ENCODE data around the gene PRDM15. TPM values are rescaled to one million over a fixed set of nuclear protein-coding genes. Genes with fewer than 3 reads are reported as not detected.

Gene PRDM15
- total and polyA plus RNA-seq, 2 donors (not counting 1 experiment from before 2014, with no cell fraction given) = 2.3 to 3.6 TPM

DNA sequence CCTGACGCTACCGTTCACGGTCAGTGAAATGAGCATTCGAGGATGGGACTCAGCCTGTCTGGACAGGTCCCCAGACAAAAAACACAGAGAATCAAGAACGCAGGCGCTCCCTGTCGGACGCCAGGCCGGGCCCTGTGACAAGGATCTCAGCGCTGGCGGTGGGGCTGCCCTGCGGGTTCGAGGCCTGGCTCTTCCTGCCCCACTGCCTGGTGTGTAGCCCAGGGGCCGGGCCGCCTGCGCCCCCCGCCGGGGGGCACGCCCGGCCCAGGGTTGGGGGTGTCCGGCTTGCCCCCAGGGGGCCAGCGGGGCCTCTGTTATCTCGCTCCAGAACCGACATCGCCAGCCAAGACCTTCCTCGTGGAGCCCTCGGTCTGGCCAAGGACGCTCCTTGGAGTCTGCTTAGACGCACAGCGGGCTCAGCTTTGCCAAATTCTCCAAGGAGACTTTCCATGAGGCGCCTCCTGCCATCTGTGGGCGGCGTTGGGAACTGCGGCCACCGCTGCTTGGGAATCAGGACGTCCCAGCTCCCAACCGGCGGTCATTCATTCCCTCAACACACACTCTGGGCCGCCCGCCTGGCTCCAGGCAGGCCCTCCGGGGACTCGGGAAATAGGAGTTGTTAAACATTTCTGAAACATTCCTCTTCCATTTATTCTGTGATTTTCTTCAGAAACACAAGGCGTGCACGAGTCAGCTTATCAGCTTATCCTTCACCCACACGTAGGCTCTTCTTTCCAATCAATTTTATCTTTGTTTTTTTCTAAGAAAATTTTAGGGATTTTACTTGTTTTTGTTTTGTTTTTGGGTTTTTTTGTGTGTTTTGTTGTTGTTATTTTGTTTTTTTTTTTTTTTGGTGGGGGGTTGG, 101.0 kb downstream of the PRDM15 start:
- Histone ChIP-seq H3K36me3 (ENCODE audit: control insufficient read depth, insufficient read depth, low read length) (no peaks in the 10 kb centered on the region), H2AFZ (ENCODE audit: low read length) (no peak overlapping the region), H3K4me1 (ENCODE audit: control insufficient read depth, extremely low read depth, insufficient read depth, low read length) (no peaks in the 10 kb centered on the region), H4K20me1 (ENCODE audit: control insufficient read depth, extremely low read depth, insufficient read depth, low read length) (no peaks in the 10 kb centered on the region), H3K27me3 (ENCODE audit: control insufficient read depth, insufficient read depth, low read length) (peaks cover 29% of the 10 kb centered on the region), H3K9ac (ENCODE audit: insufficient read depth, low read length) (peak overlapping the region; percentile 11), H3K4me2 (ENCODE audit: extremely low read depth, insufficient read depth, low read length) (peak overlapping the region; percentile 15), H3K9me3 (ENCODE audit: control insufficient read depth, insufficient read depth, low read depth, low read length) (no peaks in the 10 kb centered on the region), H3K27ac (ENCODE audit: insufficient read depth, low read length) (no peak overlapping the region), H3K4me3 (replicated peaks in 1 of 4; ENCODE audit: control extremely low read depth in 1 of 4, insufficient read depth in 1 of 4, low read depth in 3 of 4, low read length in 4 of 4) (no peak overlapping the region), H3K79me2 (ENCODE audit: control insufficient read depth, insufficient read depth, low read length) (no peaks in the 10 kb centered on the region)
- TF ChIP-seq EZH2 (IDR thresholded peaks at IDR 0.05; ENCODE audit: low read length, missing control alignments) = no peak
- TF ChIP-seq CTCF (conservative IDR thresholded peaks at IDR 0.05 in 1 of 2, IDR thresholded peaks at IDR 0.05 in 1 of 2; ENCODE audit: low read depth in 1 of 2, low read length in 2 of 2) = peak; percentile 75 to 94
- peak; percentile 78 to 80 for DNase-seq (ENCODE audit: low read depth in 2 of 2)

DNA sequence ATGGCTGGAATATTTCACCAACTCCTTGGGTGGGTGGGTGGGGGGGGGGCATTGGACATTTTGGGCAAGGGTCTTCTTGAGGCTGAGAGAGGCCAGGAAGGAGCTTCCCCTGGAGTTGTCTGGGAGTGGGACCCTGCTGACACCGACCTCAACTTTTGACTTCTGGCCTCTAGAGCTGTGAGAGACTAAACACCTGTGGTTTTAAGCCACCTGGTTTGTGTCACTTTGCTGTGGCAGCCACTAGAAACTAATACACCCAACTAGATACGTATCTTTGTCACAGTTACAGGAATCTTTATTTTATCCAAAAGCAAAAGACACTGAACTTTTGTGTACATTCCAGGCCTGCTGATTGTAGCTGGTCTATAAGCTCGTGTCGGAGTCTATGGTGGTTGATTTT, 102.4 kb downstream of the PRDM15 start:
- Histone ChIP-seq H3K27ac (ENCODE audit: insufficient read depth, low read length) (no peak overlapping the region), H3K27me3 (ENCODE audit: control insufficient read depth, insufficient read depth, low read length) (peaks cover 41% of the 10 kb centered on the region), H3K9ac (ENCODE audit: insufficient read depth, low read length) (no peak overlapping the region), H3K79me2 (ENCODE audit: control insufficient read depth, insufficient read depth, low read length) (no peaks in the 10 kb centered on the region), H2AFZ (ENCODE audit: low read length) (no peak overlapping the region), H4K20me1 (ENCODE audit: control insufficient read depth, extremely low read depth, insufficient read depth, low read length) (no peaks in the 10 kb centered on the region), H3K4me3 (replicated peaks in 1 of 4; ENCODE audit: control extremely low read depth in 1 of 4, insufficient read depth in 1 of 4, low read depth in 3 of 4, low read length in 4 of 4) (no peak overlapping the region), H3K9me3 (ENCODE audit: control insufficient read depth, insufficient read depth, low read depth, low read length) (no peaks in the 10 kb centered on the region), H3K4me2 (ENCODE audit: extremely low read depth, insufficient read depth, low read length) (no peak overlapping the region), H3K4me1 (ENCODE audit: control insufficient read depth, extremely low read depth, insufficient read depth, low read length) (no peaks in the 10 kb centered on the region), H3K36me3 (ENCODE audit: control insufficient read depth, insufficient read depth, low read length) (no peaks in the 10 kb centered on the region)
- TF ChIP-seq CTCF (conservative IDR thresholded peaks at IDR 0.05 in 1 of 2, IDR thresholded peaks at IDR 0.05 in 1 of 2; ENCODE audit: low read depth in 1 of 2, low read length in 2 of 2) (no peak), EZH2 (IDR thresholded peaks at IDR 0.05; ENCODE audit: low read length, missing control alignments) (no peak)
- no peak for DNase-seq (ENCODE audit: low read depth in 2 of 2)

- TF ChIP-seq CTCF (conservative IDR thresholded peaks at IDR 0.05 in 1 of 2, IDR thresholded peaks at IDR 0.05 in 1 of 2; ENCODE audit: low read depth in 1 of 2, low read length in 2 of 2) = no peak
- TF ChIP-seq EZH2 (IDR thresholded peaks at IDR 0.05; ENCODE audit: low read length, missing control alignments) = no peak
- no peaks in the 10 kb centered on the region for H3K36me3 ChIP-seq (ENCODE audit: control insufficient read depth, insufficient read depth, low read length)
- no peaks in the 10 kb centered on the region for H4K20me1 ChIP-seq (ENCODE audit: control insufficient read depth, extremely low read depth, insufficient read depth, low read length)
- no peak for DNase-seq (ENCODE audit: low read depth in 2 of 2)
- no peaks in the 10 kb centered on the region for H3K9me3 ChIP-seq (ENCODE audit: control insufficient read depth, insufficient read depth, low read depth, low read length)
- H3K27me3 ChIP-seq (ENCODE audit: control insufficient read depth, insufficient read depth, low read length) = peaks cover 45% of the 10 kb centered on the region
- H3K9ac ChIP-seq (ENCODE audit: insufficient read depth, low read length) = no peak overlapping the region
- H3K79me2 ChIP-seq (ENCODE audit: control insufficient read depth, insufficient read depth, low read length) = no peaks in the 10 kb centered on the region
- no peaks in the 10 kb centered on the region for H3K4me1 ChIP-seq (ENCODE audit: control insufficient read depth, extremely low read depth, insufficient read depth, low read length)
- no peak overlapping the region for H3K4me2 ChIP-seq (ENCODE audit: extremely low read depth, insufficient read depth, low read length)
- no peak overlapping the region for H2AFZ ChIP-seq (ENCODE audit: low read length)
- no peak overlapping the region for H3K27ac ChIP-seq (ENCODE audit: insufficient read depth, low read length)
- no peak overlapping the region for H3K4me3 ChIP-seq (replicated peaks in 1 of 4; ENCODE audit: control extremely low read depth in 1 of 4, insufficient read depth in 1 of 4, low read depth in 3 of 4, low read length in 4 of 4)
These were observed 104.0 kb downstream of the PRDM15 start for GRCh38 chr21:41775149-41775472.

Data from fibroblast of lung (primary cell).